Body of pancreas (tissue), 4 donors: ENCODE measurements around the gene EMID1. TPM values are rescaled to one million over a fixed set of nuclear protein-coding genes. Genes with fewer than 3 reads are reported as not detected.

Source experiments
- ATAC-seq: fragments of 150-250 bp; one replicate; pipeline ENCODE4 v1.9.1; 2016
- DNase-seq, 4 donors: peaks; one replicate each; pipeline ENCODE4 v3.0.0-alpha.2; 2019
- H3K27ac ChIP-seq, 4 donors: fragments of 200-600 bp; sonication (generic); 1 replicate in 3 of 4; 2 replicates in 1 of 4; pipeline versions ENCODE4 v1.5.1 to v1.6.1; 2016 to 2019; ENCODE audit warnings: mild to moderate bottlenecking in 1 of 4, mixed read lengths in 1 of 4, moderate library complexity in 1 of 4
- H3K27me3 ChIP-seq, 2 donors: fragments of 200-600 bp; sonication (generic); one replicate each; pipeline ENCODE4 v1.6.0; 2016; ENCODE audit warnings: mild to moderate bottlenecking in 1 of 2
- H3K36me3 ChIP-seq, 2 donors: fragments of 200-600 bp; sonication (generic); replicated peaks in 1 of 2; 2 replicates each; pipeline ENCODE4 v1.5.1; 2016; ENCODE audit warnings: low read depth in 2 of 2; ENCODE audit not compliant: insufficient read depth in 1 of 2
- H3K4me1 ChIP-seq: fragments of 200-600 bp; sonication (generic); one replicate; pipeline ENCODE4 v1.6.0; 2016
- H3K4me3 ChIP-seq, 2 donors: fragments of 200-600 bp; sonication (generic); 1 replicate in 1 of 2; 2 replicates in 1 of 2; pipeline ENCODE4 v1.5.1; 2016 to 2019
- H3K9me3 ChIP-seq, 3 donors: fragments of 200-600 bp; sonication (generic); 1 replicate in 2 of 3; 2 replicates in 1 of 3; pipeline ENCODE4 v1.5.1; 2016
- CTCF ChIP-seq, 7 experiments: fragments of 450-650 bp in 4 of 7; fragments of 200-600 bp in 3 of 7; sonication (generic) in 3 of 7; IDR thresholded peaks; one replicate each; pipeline ENCODE4 v1.5.1; 2016 to 2019; ENCODE audit warnings: antibody characterized with exemption in 7 of 7
- POLR2A ChIP-seq, 3 donors: fragments of 450-650 bp; IDR thresholded peaks; one replicate each; pipeline ENCODE4 v1.6.1; 2016; ENCODE audit warnings: antibody characterized with exemption in 3 of 3, mild to moderate bottlenecking in 2 of 3
- WGBS, 2 donors: methylation state at CpG; one replicate each; pipeline ENCODE4 v1.1.5; 2017; 5-methylcytosine and 5-hydroxymethylcytosine counted together
- intact Hi-C: fragments of 100-400 bp; cut with DNase I; formaldehyde crosslinking; loops from one replicate; pipeline ENCODE4 v1.15.1; 2023
- total RNA-seq, 2 donors: library from RNA; depleted of rRNA; stranded (reverse); fragments of >200 nt; gene quantifications; one replicate each; pipeline ENCODE4 v1.1.0, GENCODE V29; 2016

The EMID1 gene
- 10 to 100 TPM in 1 of 2 donors, 1 to 10 TPM in 1; 5.9 to 25.9 TPM for total RNA-seq

GRCh38 chr22:29205594-29206371, at the start of gene EMID1:
TSS of gene EMID1 (plus strand) at chr22:29205896. CDS start at chr22:29206039, 143 bp downstream.
- Histone ChIP-seq H3K27me3 (no peaks in the 10 kb centered on the region), H3K27ac (peak within 1 kb of the TSS in 3 of 4 donors; percentile 19 to 53 (median 41)), H3K36me3 (no peaks in the 10 kb centered on the region), H3K9me3 (no peaks in the 10 kb centered on the region), H3K4me1 (peaks cover 26% of the 10 kb centered on the region), H3K4me3 (peak within 1 kb of the TSS; percentile 23 to 50)
- intact Hi-C loops = loop anchor here (5.0 kb wide), 1 partner anchor 37 kb away; no protein-coding TSS in a partner anchor
- DNase-seq (peak; percentile 60 to 75 (median 68)), ATAC-seq (peak; percentile 69)
- WGBS, 2 donors = 0 to 1% methylated on average over 2 to 83 of the region's 90 CpGs
- TF ChIP-seq CTCF (IDR thresholded peaks at IDR 0.05) (peak in 5 of 7 experiments; percentile 11 to 49 (median 21)), POLR2A (IDR thresholded peaks at IDR 0.05) (no peak)

- Histone ChIP-seq H3K4me3 (no peak overlapping the region), H3K36me3 (no peaks in the 10 kb centered on the region), H3K27ac (no peak overlapping the region), H3K4me1 (peaks cover 10% of the 10 kb centered on the region), H3K27me3 (no peaks in the 10 kb centered on the region), H3K9me3 (no peaks in the 10 kb centered on the region)
- ATAC-seq (no peak), DNase-seq (no peak)
- WGBS, 2 donors = 71 to 100% methylated on average over 1 of the region's 1 CpG
- no peak for TF ChIP-seq CTCF (IDR thresholded peaks at IDR 0.05)
- no peak for TF ChIP-seq POLR2A (IDR thresholded peaks at IDR 0.05)
- intact Hi-C loops = loop anchor here (10.0 kb wide), 1 partner anchor 89 kb away; no protein-coding TSS in a partner anchor
Measured at GRCh38 chr22:29155966-29156365, 49.7 kb upstream of the EMID1 start.

- Histone ChIP-seq H3K27ac (no peak overlapping the region), H3K27me3 (no peaks in the 10 kb centered on the region), H3K4me1 (peaks cover 10% of the 10 kb centered on the region), H3K9me3 (no peaks in the 10 kb centered on the region), H3K36me3 (no peaks in the 10 kb centered on the region), H3K4me3 (no peak overlapping the region)
- no peak for ATAC-seq
- intact Hi-C loops = loop anchor here (10.0 kb wide), 1 partner anchor 88 kb away; no protein-coding TSS in a partner anchor
- DNase-seq = no peak
- 82 to 92% methylated on average over 8 to 9 of the region's 9 CpGs for WGBS, 2 donors
- TF ChIP-seq CTCF (IDR thresholded peaks at IDR 0.05) = no peak
Measured at GRCh38 chr22:29156507-29156906, 49.2 kb upstream of the EMID1 start.

GRCh38 chr22:29157759-29158535, 47.7 kb upstream of the EMID1 start:
- intact Hi-C loops = loop anchor here (10.0 kb wide), 1 partner anchor 87 kb away; no protein-coding TSS in a partner anchor
- Histone ChIP-seq H3K9me3 (no peaks in the 10 kb centered on the region), H3K27ac (no peak overlapping the region), H3K4me1 (peaks cover 10% of the 10 kb centered on the region), H3K4me3 (no peak overlapping the region), H3K27me3 (no peaks in the 10 kb centered on the region), H3K36me3 (no peaks in the 10 kb centered on the region)
- no peak for DNase-seq
- ATAC-seq = no peak
- WGBS, 2 donors = 87 to 92% methylated on average over 8 to 11 of the region's 11 CpGs
- TF ChIP-seq CTCF (IDR thresholded peaks at IDR 0.05) (no peak), POLR2A (IDR thresholded peaks at IDR 0.05) (no peak)
